HepG2 (cell line): ENCODE results near the gene POLR3F.
"Not testable (repeated sequence)": the region's sequence is repeated elsewhere in the genome, so short reads cannot be mapped to it uniquely, and the experiment has no call there.

Experiments
- ATF3 ChIP-seq: sonication (generic); formaldehyde crosslinking; IDR thresholded peaks from 2 replicates; pipeline ENCODE4 v1.4.0; 2020; ENCODE audit warnings: missing genetic modification reagents
- BRCA1 ChIP-seq: sonication (generic); formaldehyde crosslinking; IDR thresholded peaks from 2 replicates; pipeline ENCODE4 v1.4.0; 2020; ENCODE audit warnings: missing genetic modification reagents
- CTCF ChIP-seq: sonication (generic); formaldehyde crosslinking; IDR thresholded peaks from 2 replicates; pipeline ENCODE4 v1.5.0; 2020; ENCODE audit warnings: mild to moderate bottlenecking, missing genetic modification reagents, moderate library complexity
- FOSL1 ChIP-seq: sonication (generic); formaldehyde crosslinking; IDR thresholded peaks from 2 replicates; pipeline ENCODE4 v1.9.0; 2021; ENCODE audit warnings: missing genetic modification reagents, borderline replicate concordance
- GMEB1 ChIP-seq: sonication (generic); formaldehyde crosslinking; IDR thresholded peaks from 2 replicates; pipeline ENCODE4 v1.5.1; 2020; ENCODE audit warnings: missing genetic modification reagents, mild to moderate bottlenecking, borderline replicate concordance
- NFIB ChIP-seq: sonication (generic); formaldehyde crosslinking; IDR thresholded peaks from 2 replicates; pipeline ENCODE4 v1.9.0; 2021; ENCODE audit warnings: missing genetic modification reagents, mild to moderate bottlenecking, borderline replicate concordance
- POLR2A ChIP-seq, 2 experiments: IDR thresholded peaks; 2 replicates each; pipeline ENCODE4 v1.6.1; 2011; ENCODE audit warnings: low read depth in 2 of 2, low read length in 2 of 2, mild to moderate bottlenecking in 1 of 2, moderate library complexity in 1 of 2; ENCODE audit not compliant: insufficient read depth in 1 of 2
- POLR2AphosphoS5 ChIP-seq: IDR thresholded peaks from 2 replicates; pipeline ENCODE4 v1.6.1; 2012; ENCODE audit warnings: low read depth, low read length
- ZBTB8A ChIP-seq: sonication (generic); formaldehyde crosslinking; IDR thresholded peaks from 2 replicates; pipeline ENCODE4 v1.4.0; 2020; ENCODE audit warnings: mild to moderate bottlenecking, low read depth, missing genetic modification reagents, borderline replicate concordance
- ZNF230 ChIP-seq: sonication (generic); formaldehyde crosslinking; IDR thresholded peaks from 2 replicates; pipeline ENCODE4 v1.4.0; 2020; ENCODE audit warnings: mild to moderate bottlenecking, missing genetic modification reagents
- ZNF484 ChIP-seq: sonication (generic); formaldehyde crosslinking; IDR thresholded peaks from 2 replicates; pipeline ENCODE4 v1.5.1; 2020; ENCODE audit warnings: mild to moderate bottlenecking, low read depth, missing genetic modification reagents, borderline replicate concordance

DNA sequence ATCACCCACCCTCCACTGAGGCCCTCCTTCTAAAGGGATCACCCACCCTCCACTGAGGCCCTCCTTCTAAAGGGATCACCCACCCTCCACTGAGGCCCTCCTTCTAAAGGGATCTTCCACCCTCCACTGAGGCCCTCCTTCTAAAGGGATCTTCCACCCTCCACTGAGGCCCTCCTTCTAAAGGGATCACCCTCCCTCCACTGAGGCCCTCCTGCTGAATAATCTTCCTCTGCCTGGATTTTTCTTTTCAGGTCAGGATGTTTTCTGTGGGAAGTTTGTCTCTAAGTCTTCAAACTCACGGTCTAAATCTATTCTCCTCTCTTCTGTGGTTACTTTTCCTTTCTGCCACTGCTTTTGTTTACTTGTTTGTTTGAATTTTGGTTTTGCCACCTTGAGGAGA is 34.5 kb downstream of the POLR3F start:
- not testable (repeated sequence) for TF ChIP-seq CTCF; FOSL1 (CRISPR knock-in tag); GMEB1 (CRISPR knock-in tag); ZBTB8A (CRISPR knock-in tag); ATF3 (CRISPR knock-in tag); POLR2AphosphoS5; ZNF484 (CRISPR knock-in tag); ZNF230 (CRISPR knock-in tag); BRCA1 (CRISPR knock-in tag); NFIB (CRISPR knock-in tag); POLR2A (IDR thresholded peaks at IDR 0.05; ENCODE audit: insufficient read depth in 1 of 2, low read depth in 2 of 2, low read length in 2 of 2)
